Heart right ventricle (tissue), 16 donors: ENCODE results near the gene GNAT1. TPM values are rescaled to one million over a fixed set of nuclear protein-coding genes. Genes with fewer than 3 reads are reported as not detected.

Source experiments
- ATAC-seq, 8 donors: fragments of 200-7000 bp; cut with Tn5 transposase; one replicate each; pipeline ENCODE4 v1.9.1; 2020; ENCODE audit warnings: mild to moderate bottlenecking in 8 of 8, moderate library complexity in 8 of 8, moderate number of reproducible peaks in 1 of 8
- DNase-seq, 2 donors: peaks; one replicate each; pipeline ENCODE4 v3.0.0-alpha.2; 2020
- H3K27ac ChIP-seq, 10 donors: fragments of 200-600 bp; sonication (generic) in 2 of 10; one replicate each; pipeline versions ENCODE4 v1.5.0 to v1.8.0; 2020 to 2022; ENCODE audit warnings: mild to moderate bottlenecking in 3 of 10
- H3K27me3 ChIP-seq, 7 donors: fragments of 200-600 bp; one replicate each; pipeline ENCODE4 v1.8.0; 2021 to 2022; ENCODE audit warnings: mild to moderate bottlenecking in 2 of 7
- H3K36me3 ChIP-seq, 9 donors: fragments of 200-600 bp; sonication (generic) in 1 of 9; one replicate each; pipeline versions ENCODE4 v1.5.0 to v1.8.0; 2020 to 2022; ENCODE audit warnings: mild to moderate bottlenecking in 2 of 9
- H3K4me1 ChIP-seq, 9 donors: fragments of 200-600 bp; sonication (generic) in 1 of 9; one replicate each; pipeline versions ENCODE4 v1.5.0 to v1.8.0; 2020 to 2022; ENCODE audit warnings: mild to moderate bottlenecking in 4 of 9
- H3K4me3 ChIP-seq, 10 donors: fragments of 200-600 bp; sonication (generic) in 2 of 10; one replicate each; pipeline versions ENCODE4 v1.5.0 to v1.8.0; 2020 to 2022; ENCODE audit warnings: mild to moderate bottlenecking in 7 of 10, moderate library complexity in 2 of 10
- H3K9me3 ChIP-seq, 11 donors: fragments of 200-600 bp in 10 of 11; sonication (generic) in 2 of 11; one replicate each; pipeline versions ENCODE4 v1.5.0 to v1.8.0; 2013 to 2022; ENCODE audit warnings: mild to moderate bottlenecking in 2 of 11, control low read depth in 1 of 11, moderate library complexity in 1 of 11
- WGBS, 2 donors: extraction: QIAGEN DNeasy Blood & Tissue Kit; methylation state at CpG; one replicate each; pipeline ENCODE4 v1.1.7; 2013; ENCODE audit warnings: inconsistent platforms in 1 of 2; 5-methylcytosine and 5-hydroxymethylcytosine counted together
- intact Hi-C, 10 donors: fragments of 100-400 bp; cut with DNase I; formaldehyde crosslinking; loops; one replicate each; pipeline versions ENCODE4 v1.11.1 to v1.14.2; 2022
- polyA plus RNA-seq, 2 donors: library from polyadenylated mRNA; stranded (reverse); fragments of 200-250 nt; gene quantifications; one replicate each; pipeline ENCODE4 v1.2.3, GENCODE V29; 2013
- total RNA-seq, 10 donors: library from RNA; stranded (reverse); fragmentation: NEBNext Ultra II Directional in 3 of 10; extraction: Animal tissue kit (Norgen Biotek cat#: 25700) in 3 of 10; gene quantifications; one replicate each; pipeline versions ENCODE4 v1.2.1 to v1.2.4, GENCODE V29; 2021 to 2023
- TF ChIP-seq, protein P1 (sequence below), 9 donors: fragments of 200-600 bp; sonication (generic) in 2 of 9; IDR thresholded peaks; one replicate each; pipeline versions ENCODE4 v1.5.0 to v1.8.0; 2021 to 2022; ENCODE audit warnings: antibody characterized with exemption in 9 of 9, mild to moderate bottlenecking in 5 of 9, moderate library complexity in 1 of 9
- donor health status: Arrhythmogenic right ventricular cardiomyopathy.
- donor health status: ischemic (EF 13 %, LVEDD 7.1; RV severe dilation, severe dysfunction).
- donor health status: healthy with polysubstance abuse.
- donor health status: DM: no; HTN: yes; CAD: no.
- donor health status: DM: no; HTN: no; CAD: no.
- donor health status: ischemic (EF 25% LVEDD 6.9; RV normal size, moderate dysfunction).
- donor health status: ischemic (EF 25% LVEDD 5.7; RV mildly dilated, moderate dysfunction).
- donor health status: healthy.
- donor health status: DM: yes; HTN: yes; CAD: no.
- donor health status: Ischemic cardiomyopathy.
- donor health status: ischemic (EF 35%, LVEDD 5.7; RV mildly dilated, moderate dysfunction).
- donor health status: nonischemic (EF 11% LVEDD 7.7; RV severe dilation, severe dysfunction).
- donor health status: DM: yes; HTN: yes; CAD: no.
- donor health status: PGD.
- donor health status: ischemic (EF 29% LVEDD 5.4; RV normal size, mild dysfunction).
- donor health status: nonischemic (EF 23%, LVEDD 6.1; RV moderate dilation, normal function).

Gene GNAT1
- total and polyA plus RNA-seq, 12 donors: not detected

- H3K4me3 ChIP-seq: no peak overlapping the region
- no peak overlapping the region for H3K27ac ChIP-seq
- H3K4me1 ChIP-seq: peaks cover 0 to 25% (median 21%) of the 10 kb centered on the region in 9 donors
- H3K27me3 ChIP-seq: peaks cover 17 to 56% (median 45%) of the 10 kb centered on the region in 7 donors
- DNase-seq (no peak), ATAC-seq (no peak)
- H3K36me3 ChIP-seq: no peaks in the 10 kb centered on the region
- TF ChIP-seq, protein P1, sequence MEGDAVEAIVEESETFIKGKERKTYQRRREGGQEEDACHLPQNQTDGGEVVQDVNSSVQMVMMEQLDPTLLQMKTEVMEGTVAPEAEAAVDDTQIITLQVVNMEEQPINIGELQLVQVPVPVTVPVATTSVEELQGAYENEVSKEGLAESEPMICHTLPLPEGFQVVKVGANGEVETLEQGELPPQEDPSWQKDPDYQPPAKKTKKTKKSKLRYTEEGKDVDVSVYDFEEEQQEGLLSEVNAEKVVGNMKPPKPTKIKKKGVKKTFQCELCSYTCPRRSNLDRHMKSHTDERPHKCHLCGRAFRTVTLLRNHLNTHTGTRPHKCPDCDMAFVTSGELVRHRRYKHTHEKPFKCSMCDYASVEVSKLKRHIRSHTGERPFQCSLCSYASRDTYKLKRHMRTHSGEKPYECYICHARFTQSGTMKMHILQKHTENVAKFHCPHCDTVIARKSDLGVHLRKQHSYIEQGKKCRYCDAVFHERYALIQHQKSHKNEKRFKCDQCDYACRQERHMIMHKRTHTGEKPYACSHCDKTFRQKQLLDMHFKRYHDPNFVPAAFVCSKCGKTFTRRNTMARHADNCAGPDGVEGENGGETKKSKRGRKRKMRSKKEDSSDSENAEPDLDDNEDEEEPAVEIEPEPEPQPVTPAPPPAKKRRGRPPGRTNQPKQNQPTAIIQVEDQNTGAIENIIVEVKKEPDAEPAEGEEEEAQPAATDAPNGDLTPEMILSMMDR (IDR thresholded peaks at IDR 0.05): no peak
- intact Hi-C loops: no loop called here
- WGBS, 2 donors: 74 to 84% methylated on average over 6 of the region's 6 CpGs
- H3K9me3 ChIP-seq: no peaks in the 10 kb centered on the region
These were observed 4.9 kb downstream of the GNAT1 start for GRCh38 chr3:50196253-50196801.

DNA sequence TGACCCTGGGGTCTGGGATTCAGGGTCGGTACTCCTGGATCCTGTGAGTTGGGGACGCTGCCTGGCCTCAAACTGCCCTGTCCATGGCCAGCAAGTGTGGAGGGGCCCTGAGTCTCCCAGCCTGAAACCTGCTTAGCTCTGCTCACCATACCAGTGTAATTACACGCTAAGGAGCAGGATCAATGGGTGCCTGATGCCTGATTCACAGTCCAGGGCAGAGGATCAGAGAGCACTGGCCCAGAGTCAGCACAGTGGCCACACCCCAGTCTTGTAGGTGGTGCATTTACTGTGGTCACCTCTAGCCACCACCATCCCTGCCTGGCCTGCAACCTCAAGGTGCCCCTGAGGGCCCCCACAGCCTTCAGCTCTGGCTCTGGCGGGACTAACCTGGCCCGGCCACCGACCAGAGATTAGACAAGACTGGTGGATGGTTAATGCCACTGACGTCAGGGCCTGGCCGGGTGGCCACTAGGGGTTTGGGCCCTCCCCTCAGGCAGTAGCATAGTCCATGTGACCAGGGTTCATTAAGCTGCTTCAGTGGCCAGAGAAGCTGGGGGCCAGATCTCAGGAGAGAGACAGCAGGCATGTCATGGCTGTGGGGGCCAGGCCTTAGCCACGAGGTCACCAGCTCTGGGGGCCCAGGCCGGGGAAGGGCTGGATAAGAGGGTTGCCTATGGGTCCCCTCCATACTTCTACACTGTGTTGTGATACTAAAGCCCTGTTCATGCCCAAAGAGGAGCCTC is 10.3 kb downstream of the GNAT1 start:
- H3K4me3 ChIP-seq: no peak overlapping the region
- TF ChIP-seq, protein P1 (IDR thresholded peaks at IDR 0.05): no peak
- WGBS, 2 donors: 78 to 87% methylated on average over 10 of the region's 10 CpGs
- ATAC-seq (no peak), DNase-seq (no peak)
- no peak overlapping the region for H3K27ac ChIP-seq
- intact Hi-C loops: no loop called here
- peaks cover 0 to 29% (median 19%) of the 10 kb centered on the region in 9 donors for H3K4me1 ChIP-seq
- peaks cover 0 to 64% (median 56%) of the 10 kb centered on the region in 7 donors for H3K27me3 ChIP-seq
- H3K9me3 ChIP-seq: no peaks in the 10 kb centered on the region
- no peaks in the 10 kb centered on the region for H3K36me3 ChIP-seq

GRCh38 chr3:50202353-50203112 is 11.1 kb downstream of the GNAT1 start:
- TF ChIP-seq, protein P1 (IDR thresholded peaks at IDR 0.05): no peak
- no peaks in the 10 kb centered on the region for H3K9me3 ChIP-seq
- ATAC-seq (no peak), DNase-seq (no peak)
- no peaks in the 10 kb centered on the region for H3K36me3 ChIP-seq
- no peak overlapping the region for H3K27ac ChIP-seq
- peaks cover 0 to 72% (median 56%) of the 10 kb centered on the region in 7 donors for H3K27me3 ChIP-seq
- 87 to 91% methylated on average over 16 of the region's 16 CpGs for WGBS, 2 donors
- intact Hi-C loops: no loop called here
- no peak overlapping the region for H3K4me3 ChIP-seq
- H3K4me1 ChIP-seq: peaks cover 0 to 29% (median 19%) of the 10 kb centered on the region in 9 donors

- H3K27ac ChIP-seq: no peak overlapping the region
- no peak for DNase-seq
- no peak overlapping the region for H3K4me3 ChIP-seq
- intact Hi-C loops: no loop called here
- no peak for ATAC-seq
- H3K4me1 ChIP-seq: peaks cover 0 to 29% (median 19%) of the 10 kb centered on the region in 9 donors
- 68 to 75% methylated on average over 9 of the region's 9 CpGs for WGBS, 2 donors
- TF ChIP-seq, protein P1 (IDR thresholded peaks at IDR 0.05): no peak
- peaks cover 0 to 70% (median 51%) of the 10 kb centered on the region in 7 donors for H3K27me3 ChIP-seq
- H3K36me3 ChIP-seq: no peaks in the 10 kb centered on the region
- no peaks in the 10 kb centered on the region for H3K9me3 ChIP-seq
These were observed 11.9 kb downstream of the GNAT1 start for GRCh38 chr3:50203113-50203808.
